Bronchial epithelial cell (primary cell): ENCODE measurements around the gene SRRM4. TPM values are rescaled to one million over a fixed set of nuclear protein-coding genes. Genes with fewer than 3 reads are reported as not detected.
A peak's percentile ranks its signal among the peaks of the same experiment; 100 is the strongest.

Source experiments
- DNase-seq: peaks from one replicate; pipeline ENCODE4 v3.0.0-alpha.2; 2010; ENCODE audit warnings: low read depth
- FAIRE-seq: peaks from 2 replicates; lab custom pipeline; 2011; peaks lifted over from hg19 to GRCh38; lab: Jason Lieb, UNC
- H3K27me3 ChIP-seq: 2 replicates; pipeline ENCODE4 v1.5.1; 2011; ENCODE audit warnings: low read length; ENCODE audit not compliant: control insufficient read depth, insufficient read depth
- H3K36me3 ChIP-seq: 2 replicates; pipeline ENCODE4 v1.5.1; 2011; ENCODE audit warnings: low read length; ENCODE audit not compliant: control insufficient read depth, insufficient read depth
- H3K4me3 ChIP-seq: 2 replicates; pipeline ENCODE4 v1.5.1; 2011; ENCODE audit warnings: mild to moderate bottlenecking, low read depth, low read length, control low read depth
- total RNA-seq: library from RNA; depleted of rRNA; stranded (reverse); fragments of >200 nt; gene quantifications from 2 replicates; pipeline ENCODE4 v1.2.1, GENCODE V29; 2014
- TF ChIP-seq, protein P1 (sequence below): IDR thresholded peaks from 2 replicates; pipeline ENCODE4 v1.5.1; 2011; ENCODE audit warnings: mild to moderate bottlenecking, moderate library complexity, low read length, control low read depth, inconsistent platforms; ENCODE audit not compliant: insufficient read depth, severe bottlenecking

The SRRM4 gene
- total RNA-seq, 1 donor from 2014 or later = not detected

DNA sequence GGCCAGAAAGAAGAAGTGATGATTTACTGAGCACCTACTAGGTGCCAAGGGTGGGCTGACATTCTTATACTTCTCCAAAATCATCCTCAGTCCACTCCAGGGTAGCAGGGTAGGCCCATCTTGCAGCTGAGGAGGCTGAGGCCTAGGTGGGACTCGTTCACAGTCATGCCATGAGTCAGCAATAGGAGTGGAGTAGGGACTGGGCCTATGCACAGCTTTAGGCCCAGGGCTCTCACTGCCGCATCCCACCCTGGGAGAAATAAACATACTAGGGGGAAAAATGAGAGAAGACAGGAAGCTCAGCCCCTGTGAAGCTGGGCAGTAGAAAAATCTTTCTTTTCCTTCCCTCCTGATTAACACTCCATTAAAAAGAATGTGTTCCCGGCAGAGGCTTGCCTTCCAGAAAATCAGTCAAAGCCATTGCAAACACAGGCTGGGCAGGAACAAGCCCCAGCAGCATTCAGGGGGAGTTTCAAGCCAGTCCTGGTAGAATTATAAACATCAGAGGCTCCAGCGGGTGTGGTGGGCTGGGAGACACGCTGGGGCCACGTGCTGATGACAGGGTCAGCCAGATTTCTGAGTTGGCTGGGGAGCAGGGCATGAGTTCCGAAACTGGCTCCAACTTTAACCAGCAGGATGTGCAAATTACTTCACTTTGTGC, 199.2 kb downstream of the SRRM4 start:
- H3K27me3 ChIP-seq = no peaks in the 10 kb centered on the region
- no peak overlapping the region for H3K4me3 ChIP-seq
- FAIRE-seq = no peak
- DNase-seq = peak; percentile 18
- H3K36me3 ChIP-seq = no peaks in the 10 kb centered on the region
- TF ChIP-seq, protein P1, sequence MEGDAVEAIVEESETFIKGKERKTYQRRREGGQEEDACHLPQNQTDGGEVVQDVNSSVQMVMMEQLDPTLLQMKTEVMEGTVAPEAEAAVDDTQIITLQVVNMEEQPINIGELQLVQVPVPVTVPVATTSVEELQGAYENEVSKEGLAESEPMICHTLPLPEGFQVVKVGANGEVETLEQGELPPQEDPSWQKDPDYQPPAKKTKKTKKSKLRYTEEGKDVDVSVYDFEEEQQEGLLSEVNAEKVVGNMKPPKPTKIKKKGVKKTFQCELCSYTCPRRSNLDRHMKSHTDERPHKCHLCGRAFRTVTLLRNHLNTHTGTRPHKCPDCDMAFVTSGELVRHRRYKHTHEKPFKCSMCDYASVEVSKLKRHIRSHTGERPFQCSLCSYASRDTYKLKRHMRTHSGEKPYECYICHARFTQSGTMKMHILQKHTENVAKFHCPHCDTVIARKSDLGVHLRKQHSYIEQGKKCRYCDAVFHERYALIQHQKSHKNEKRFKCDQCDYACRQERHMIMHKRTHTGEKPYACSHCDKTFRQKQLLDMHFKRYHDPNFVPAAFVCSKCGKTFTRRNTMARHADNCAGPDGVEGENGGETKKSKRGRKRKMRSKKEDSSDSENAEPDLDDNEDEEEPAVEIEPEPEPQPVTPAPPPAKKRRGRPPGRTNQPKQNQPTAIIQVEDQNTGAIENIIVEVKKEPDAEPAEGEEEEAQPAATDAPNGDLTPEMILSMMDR = no peak

DNA sequence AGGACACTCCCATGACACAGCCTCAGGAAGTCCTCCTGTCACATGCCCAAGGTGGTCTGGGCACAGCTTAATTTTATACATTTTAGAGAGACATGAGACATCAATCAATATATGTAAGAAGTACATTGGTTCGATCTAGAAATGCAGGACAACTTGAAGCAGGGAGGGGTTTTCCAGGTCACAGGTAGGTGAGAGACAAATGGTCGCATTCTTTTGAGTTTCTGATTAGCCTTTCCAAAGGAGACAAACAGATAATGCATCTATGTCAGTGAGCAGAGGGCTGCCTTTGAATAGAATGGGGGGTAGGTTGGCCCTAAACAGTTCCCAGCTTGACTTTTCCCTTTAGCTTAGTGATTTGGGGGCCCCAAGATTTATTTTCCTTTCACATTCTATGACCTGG, 199.9 kb downstream of the SRRM4 start:
- DNase-seq = no peak
- TF ChIP-seq, protein P1 = no peak
- FAIRE-seq = no peak
- Histone ChIP-seq H3K27me3 (no peaks in the 10 kb centered on the region), H3K36me3 (no peaks in the 10 kb centered on the region), H3K4me3 (no peak overlapping the region)

DNA sequence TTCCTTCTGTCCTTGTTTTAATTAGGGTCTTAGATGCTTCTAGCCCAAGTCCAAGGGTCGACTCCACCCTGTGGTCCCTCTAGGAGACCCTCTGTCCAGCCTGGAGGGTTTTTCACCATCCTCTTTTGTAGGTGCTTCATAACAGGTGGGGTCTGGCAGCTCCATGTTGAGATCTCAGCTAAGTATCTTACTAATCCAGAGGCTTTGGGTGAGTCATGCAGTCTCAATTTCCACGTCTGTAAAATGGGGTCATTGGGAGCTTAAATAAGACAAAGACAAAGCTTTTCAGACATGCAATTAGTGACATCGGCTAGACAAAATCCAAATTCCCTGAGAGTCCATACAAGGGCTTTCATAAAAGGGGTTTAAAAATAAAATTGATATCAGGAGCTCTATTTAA, 200.6 kb downstream of the SRRM4 start:
- TF ChIP-seq, protein P1 = no peak
- H3K4me3 ChIP-seq = no peak overlapping the region
- no peaks in the 10 kb centered on the region for H3K27me3 ChIP-seq
- DNase-seq = no peak
- no peaks in the 10 kb centered on the region for H3K36me3 ChIP-seq
- FAIRE-seq = no peak

DNA sequence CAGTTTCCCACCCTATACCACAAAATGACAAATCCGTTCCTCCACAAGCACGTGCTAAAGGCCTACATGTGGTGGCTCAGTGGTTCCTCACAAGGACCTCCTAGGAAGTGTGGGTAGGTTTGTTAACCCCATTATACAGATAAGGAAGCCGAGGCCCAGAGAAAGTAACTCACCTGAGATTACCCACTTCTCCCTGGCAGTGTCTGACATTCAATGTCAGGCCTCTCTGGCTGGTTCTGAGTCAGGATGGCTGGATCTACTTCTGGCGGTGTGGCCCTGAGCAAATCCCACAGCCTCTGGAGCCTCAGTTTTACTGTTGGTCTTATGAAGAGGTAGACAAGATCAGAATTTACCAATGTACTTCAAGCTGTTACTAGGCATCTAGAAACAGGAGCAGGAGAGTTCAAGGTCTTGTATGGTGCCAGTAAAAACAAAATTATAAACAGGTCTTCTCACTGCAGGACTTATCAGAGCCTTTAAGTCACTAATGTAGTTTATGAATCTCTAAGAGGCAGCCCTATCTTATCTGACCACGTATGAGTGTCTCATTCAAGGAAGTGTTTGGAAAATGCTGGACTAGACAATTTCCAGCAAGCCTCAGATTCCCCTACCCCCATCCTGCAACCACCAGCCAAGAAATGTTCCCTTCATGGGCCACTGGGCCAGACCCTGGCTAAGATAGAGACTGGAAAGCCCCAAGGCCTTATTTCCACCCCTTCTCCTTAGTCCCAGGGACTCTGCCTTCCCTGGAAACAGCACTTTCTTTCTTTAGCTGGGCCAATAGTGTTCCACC, 201.6 kb downstream of the SRRM4 start:
- Histone ChIP-seq H3K4me3 (no peak overlapping the region), H3K36me3 (no peaks in the 10 kb centered on the region), H3K27me3 (no peaks in the 10 kb centered on the region)
- TF ChIP-seq, protein P1 = no peak
- DNase-seq (peak; percentile 32), FAIRE-seq (no peak)

DNA sequence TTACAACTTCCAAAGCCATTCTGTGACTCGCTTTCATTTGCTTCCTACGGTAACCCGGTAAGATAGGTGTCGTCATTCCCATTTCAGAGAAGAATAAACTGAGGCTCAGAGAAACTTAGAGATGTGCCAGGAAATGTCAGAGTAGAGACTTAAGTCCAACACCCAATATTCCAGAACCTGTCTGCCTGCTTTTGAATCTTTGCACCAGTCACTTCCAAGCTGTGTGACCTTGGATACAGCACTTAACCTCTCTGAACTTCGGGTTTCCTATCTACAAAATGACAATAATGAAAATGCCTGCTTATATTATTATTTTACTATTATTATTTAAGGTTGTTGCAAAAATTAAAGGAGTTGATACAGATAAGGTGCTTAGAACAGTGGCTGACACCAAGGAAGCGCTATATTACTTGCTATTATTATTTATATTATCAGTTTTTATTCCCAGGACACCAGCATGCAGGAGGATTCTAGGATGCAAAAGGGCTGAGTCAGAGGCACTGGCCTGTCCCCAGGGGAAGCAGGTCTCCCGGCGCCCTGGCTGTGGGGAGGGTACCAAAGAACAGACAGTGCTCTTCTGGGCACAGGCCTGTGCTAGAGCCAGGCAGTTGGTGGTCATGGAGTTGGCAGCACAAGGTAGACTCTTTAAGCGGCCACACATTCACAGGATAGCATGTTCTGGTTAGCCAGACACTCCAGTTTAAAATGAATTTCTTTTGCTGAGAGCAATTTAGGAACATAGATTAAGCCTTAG, 202.8 kb downstream of the SRRM4 start:
- DNase-seq (no peak), FAIRE-seq (no peak)
- no peaks in the 10 kb centered on the region for H3K36me3 ChIP-seq
- TF ChIP-seq, protein P1 = no peak
- H3K4me3 ChIP-seq = no peak overlapping the region
- H3K27me3 ChIP-seq = no peaks in the 10 kb centered on the region
